Osteocyte (in vitro differentiated cells): ENCODE results near the gene EPHA5. TPM values are rescaled to one million over a fixed set of nuclear protein-coding genes. Genes with fewer than 3 reads are reported as not detected.

Source experiments
- DNase-seq: peaks from one replicate; pipeline ENCODE4 v3.0.0; 2021; ENCODE audit warnings: mixed read lengths; ENCODE audit not compliant: unreplicated experiment; ENCODE audit errors: extremely low spot score
- H3K27ac Mint-ChIP-seq: one replicate; pipeline ENCODE4 v1.8.0; 2021; ENCODE audit warnings: mild to moderate bottlenecking, mixed read lengths; ENCODE audit not compliant: unreplicated experiment
- H3K27me3 Mint-ChIP-seq: one replicate; pipeline ENCODE4 v1.8.0; 2021; ENCODE audit warnings: mixed read lengths; ENCODE audit not compliant: unreplicated experiment
- H3K36me3 Mint-ChIP-seq: one replicate; pipeline ENCODE4 v1.8.0; 2021; ENCODE audit warnings: mixed read lengths; ENCODE audit not compliant: unreplicated experiment
- H3K4me1 Mint-ChIP-seq: one replicate; pipeline ENCODE4 v1.8.0; 2021; ENCODE audit warnings: mixed read lengths; ENCODE audit not compliant: unreplicated experiment
- H3K4me3 Mint-ChIP-seq: one replicate; pipeline ENCODE4 v1.8.0; 2021; ENCODE audit warnings: mild to moderate bottlenecking, moderate library complexity, mixed read lengths; ENCODE audit not compliant: unreplicated experiment
- H3K9me3 Mint-ChIP-seq: one replicate; pipeline ENCODE4 v1.8.0; 2021; ENCODE audit warnings: mixed read lengths; ENCODE audit not compliant: unreplicated experiment
- total RNA-seq: library from RNA; stranded (reverse); gene quantifications from 2 replicates; pipeline ENCODE4 v1.2.1, GENCODE V29; 2021
- TF ChIP-seq, protein P1 (sequence below): fragments of 200-600 bp; sonication (generic); IDR thresholded peaks from 2 replicates; pipeline ENCODE4 v1.5.0; 2021; ENCODE audit warnings: antibody characterized with exemption, mild to moderate bottlenecking, moderate library complexity

Gene EPHA5
- total RNA-seq, 1 donor from 2014 or later, result 137 TPM

DNA sequence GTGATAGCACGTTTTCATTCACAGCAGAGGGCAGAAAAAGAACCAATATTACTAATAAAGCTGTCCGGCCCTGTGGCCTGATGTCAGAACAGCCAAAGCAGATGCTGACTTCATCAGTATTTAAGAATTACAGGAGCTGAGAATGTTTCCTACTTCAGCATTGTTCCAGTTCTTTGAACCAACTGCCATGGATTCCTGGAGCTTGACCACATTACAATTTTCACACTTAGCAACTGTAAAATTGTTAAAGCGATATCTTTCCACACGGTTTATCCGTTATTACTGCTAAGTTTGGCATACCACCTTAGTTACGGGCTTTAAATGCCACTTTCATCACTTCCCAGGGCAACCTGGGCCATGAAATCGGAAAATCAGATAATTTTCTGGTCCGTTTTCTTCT lies 118.2 kb downstream of the EPHA5 start:
- no peak for DNase-seq
- H3K4me3 Mint-ChIP-seq, result no peak overlapping the region

DNA sequence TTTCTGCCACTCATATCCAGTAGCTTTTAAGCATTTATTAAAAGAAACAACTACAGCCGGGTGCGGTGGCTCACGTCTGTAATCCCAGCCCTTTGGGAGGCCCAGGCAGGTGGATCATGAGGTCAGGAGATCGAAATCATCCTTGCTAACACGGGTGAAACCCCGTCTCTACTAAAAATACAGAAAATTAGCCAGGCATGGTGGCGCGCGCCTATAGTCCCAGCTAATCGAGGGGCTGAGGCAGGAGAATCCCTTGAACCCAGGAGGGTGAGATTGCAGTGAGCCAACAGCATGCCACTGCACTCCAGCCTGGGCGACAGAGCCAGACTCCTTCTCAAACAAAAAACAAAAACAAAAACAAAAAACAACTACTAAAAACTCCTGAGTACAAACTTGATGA lies 119.8 kb downstream of the EPHA5 start:
- peak overlapping the region; percentile 10 for H3K27ac Mint-ChIP-seq
- H3K36me3 Mint-ChIP-seq, result peaks cover 13% of the 10 kb centered on the region
- H3K9me3 Mint-ChIP-seq, result no peaks in the 10 kb centered on the region
- no peak for DNase-seq
- no peaks in the 10 kb centered on the region for H3K27me3 Mint-ChIP-seq
- TF ChIP-seq, protein P1, sequence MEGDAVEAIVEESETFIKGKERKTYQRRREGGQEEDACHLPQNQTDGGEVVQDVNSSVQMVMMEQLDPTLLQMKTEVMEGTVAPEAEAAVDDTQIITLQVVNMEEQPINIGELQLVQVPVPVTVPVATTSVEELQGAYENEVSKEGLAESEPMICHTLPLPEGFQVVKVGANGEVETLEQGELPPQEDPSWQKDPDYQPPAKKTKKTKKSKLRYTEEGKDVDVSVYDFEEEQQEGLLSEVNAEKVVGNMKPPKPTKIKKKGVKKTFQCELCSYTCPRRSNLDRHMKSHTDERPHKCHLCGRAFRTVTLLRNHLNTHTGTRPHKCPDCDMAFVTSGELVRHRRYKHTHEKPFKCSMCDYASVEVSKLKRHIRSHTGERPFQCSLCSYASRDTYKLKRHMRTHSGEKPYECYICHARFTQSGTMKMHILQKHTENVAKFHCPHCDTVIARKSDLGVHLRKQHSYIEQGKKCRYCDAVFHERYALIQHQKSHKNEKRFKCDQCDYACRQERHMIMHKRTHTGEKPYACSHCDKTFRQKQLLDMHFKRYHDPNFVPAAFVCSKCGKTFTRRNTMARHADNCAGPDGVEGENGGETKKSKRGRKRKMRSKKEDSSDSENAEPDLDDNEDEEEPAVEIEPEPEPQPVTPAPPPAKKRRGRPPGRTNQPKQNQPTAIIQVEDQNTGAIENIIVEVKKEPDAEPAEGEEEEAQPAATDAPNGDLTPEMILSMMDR, result no peak
- H3K4me1 Mint-ChIP-seq, result peaks cover 46% of the 10 kb centered on the region
- H3K4me3 Mint-ChIP-seq, result no peak overlapping the region

More for the DNA sequence above, 118.2 kb downstream of the EPHA5 start:
- no peaks in the 10 kb centered on the region for H3K9me3 Mint-ChIP-seq
- H3K27me3 Mint-ChIP-seq, result no peaks in the 10 kb centered on the region
- TF ChIP-seq, protein P1, result no peak
- H3K27ac Mint-ChIP-seq, result peak overlapping the region; percentile 34
- peaks cover 14% of the 10 kb centered on the region for H3K36me3 Mint-ChIP-seq
- peaks cover 45% of the 10 kb centered on the region for H3K4me1 Mint-ChIP-seq

DNA sequence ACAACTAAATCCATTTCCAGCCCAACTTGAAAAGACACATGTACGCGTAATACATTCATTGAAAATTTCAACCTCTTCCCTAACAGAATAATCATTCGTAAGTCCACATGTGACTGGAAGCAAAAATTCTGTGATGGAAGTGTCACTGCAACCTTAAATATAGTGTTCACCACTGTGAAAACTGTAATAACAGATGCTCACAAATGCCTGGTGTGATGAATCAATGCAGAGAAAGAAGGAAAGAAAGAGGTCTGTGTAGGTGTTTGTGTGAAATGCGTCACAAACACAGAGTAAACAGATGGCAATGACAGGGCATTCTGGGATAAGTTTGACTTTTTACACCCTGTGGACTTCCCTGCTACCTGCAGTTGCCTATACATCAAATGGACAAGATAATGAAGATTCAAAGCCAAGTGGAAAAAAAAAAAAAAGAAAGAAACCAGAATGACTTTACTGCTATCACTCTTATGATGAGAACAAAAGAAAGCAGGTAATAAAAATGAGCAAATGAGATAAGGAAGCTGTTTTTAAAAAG lies 123.3 kb downstream of the EPHA5 start:
- Mint-ChIP-seq H3K4me3 (no peak overlapping the region), H3K9me3 (peaks cover 27% of the 10 kb centered on the region), H3K36me3 (peaks cover 31% of the 10 kb centered on the region), H3K27ac (peak overlapping the region; percentile 23), H3K27me3 (no peaks in the 10 kb centered on the region), H3K4me1 (peaks cover 36% of the 10 kb centered on the region)
- TF ChIP-seq, protein P1, result no peak
- DNase-seq, result no peak

DNA sequence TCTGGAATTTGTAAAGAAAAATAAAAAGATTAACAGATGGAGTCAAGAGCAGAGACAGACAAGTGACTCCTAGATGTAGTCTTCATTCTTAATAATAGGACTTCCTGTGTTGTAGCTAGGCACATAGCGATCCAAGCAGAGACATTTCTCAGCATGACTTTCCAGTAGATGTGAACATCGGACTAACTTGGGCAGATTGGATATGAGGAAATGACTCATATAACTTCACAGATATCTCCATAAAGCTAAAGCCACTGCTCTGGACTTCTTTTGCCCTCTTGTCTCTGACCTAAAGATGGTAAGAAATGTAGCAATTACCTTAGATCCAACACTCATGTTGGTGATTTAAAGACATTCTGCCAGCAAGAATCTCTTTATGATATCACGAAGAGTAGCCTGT lies 131.7 kb downstream of the EPHA5 start:
- Mint-ChIP-seq H3K36me3 (peaks cover 11% of the 10 kb centered on the region), H3K4me3 (peak overlapping the region; percentile 36), H3K9me3 (peaks cover 16% of the 10 kb centered on the region), H3K27me3 (no peaks in the 10 kb centered on the region), H3K4me1 (peaks cover 69% of the 10 kb centered on the region), H3K27ac (peak overlapping the region; percentile 96)
- DNase-seq, result no peak
- TF ChIP-seq, protein P1, result no peak

DNA sequence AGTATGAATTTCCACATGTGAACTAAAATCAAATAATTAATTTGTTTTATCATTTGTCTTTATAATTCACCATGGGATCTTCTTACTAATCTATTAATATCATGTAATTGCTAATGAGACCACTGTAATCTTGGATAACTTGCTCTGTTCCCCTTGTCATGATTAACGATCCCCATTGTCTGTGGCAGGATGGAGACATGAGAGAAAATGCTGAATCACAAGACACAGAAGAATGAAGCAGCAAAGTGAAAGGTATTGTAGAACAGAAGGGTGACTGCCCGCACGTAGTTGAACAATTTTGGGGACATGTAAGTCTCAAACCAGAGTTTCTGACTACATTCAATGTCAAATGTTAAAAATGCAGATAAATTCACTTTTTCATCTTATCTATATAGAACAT lies 135.2 kb downstream of the EPHA5 start:
- peaks cover 53% of the 10 kb centered on the region for H3K4me1 Mint-ChIP-seq
- TF ChIP-seq, protein P1, result no peak
- peak overlapping the region; percentile 60 for H3K27ac Mint-ChIP-seq
- H3K9me3 Mint-ChIP-seq, result no peaks in the 10 kb centered on the region
- DNase-seq, result no peak
- no peaks in the 10 kb centered on the region for H3K27me3 Mint-ChIP-seq
- peaks cover 3% of the 10 kb centered on the region for H3K36me3 Mint-ChIP-seq
- no peak overlapping the region for H3K4me3 Mint-ChIP-seq
